HL-60 (cell line): Measurements from ENCODE around the gene AQP2.

ENCODE experiments used
- CTCF ChIP-seq: IDR thresholded peaks from one replicate; pipeline ENCODE4 v1.5.1; 2011; ENCODE audit warnings: low read length, control low read depth, inconsistent platforms; ENCODE audit not compliant: insufficient read depth
- GABPA ChIP-seq: IDR thresholded peaks from 2 replicates; pipeline ENCODE4 v1.6.1; 2012; ENCODE audit warnings: low read depth
- POLR2AphosphoS5 ChIP-seq: IDR thresholded peaks from 2 replicates; pipeline ENCODE4 v1.6.1; 2012; ENCODE audit warnings: low read depth
- REST ChIP-seq: IDR thresholded peaks from 2 replicates; pipeline ENCODE4 v1.6.1; 2012; ENCODE audit warnings: low read depth; ENCODE audit not compliant: insufficient replicate concordance

- TF ChIP-seq CTCF (no peak), REST (no peak), POLR2AphosphoS5 (no peak), GABPA (no peak)
Measured at GRCh38 chr12:49964849-49965624, 14.5 kb downstream of the AQP2 start.
